GM19372 (cell line): Measurements from ENCODE around the gene RFX4.
"Not testable (repeated sequence)": the region's sequence is repeated elsewhere in the genome, so short reads cannot be mapped to it uniquely, and the experiment has no call there.

Experiments used
- ATAC-seq: cut with Tn5 transposase; IDR thresholded peaks from one replicate; pipeline ENCODE4 v1.9.1; 2021; ENCODE audit warnings: mild to moderate bottlenecking, low read depth, moderate library complexity; ENCODE audit not compliant: unreplicated experiment

The RFX4 gene

GRCh38 chr12:106588771-106589170, 6.0 kb downstream of the RFX4 start:
- no peak for ATAC-seq

GRCh38 chr12:106590601-106591000, 7.8 kb downstream of the RFX4 start:
- no peak for ATAC-seq

DNA sequence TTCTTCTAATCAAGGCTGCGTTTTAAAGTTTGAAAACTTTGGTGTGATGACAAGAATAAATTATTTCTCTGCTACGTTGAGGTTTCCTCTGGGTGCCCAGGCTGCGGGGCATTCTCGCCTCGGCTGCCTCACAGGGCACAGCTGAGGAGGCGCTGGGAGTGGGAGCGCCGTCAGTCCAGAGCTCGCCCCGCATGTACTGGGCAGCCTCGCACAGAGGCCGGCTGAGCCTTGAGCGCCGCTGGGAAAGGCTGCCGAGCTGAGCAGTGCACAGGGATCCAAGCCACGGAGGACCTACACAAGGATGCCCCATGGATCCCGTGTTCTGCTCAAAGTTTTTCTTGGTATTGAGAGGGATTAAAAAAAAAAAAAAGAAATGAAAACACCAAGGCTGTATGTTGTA, 11.6 kb downstream of the RFX4 start:
- ATAC-seq, result no peak

DNA sequence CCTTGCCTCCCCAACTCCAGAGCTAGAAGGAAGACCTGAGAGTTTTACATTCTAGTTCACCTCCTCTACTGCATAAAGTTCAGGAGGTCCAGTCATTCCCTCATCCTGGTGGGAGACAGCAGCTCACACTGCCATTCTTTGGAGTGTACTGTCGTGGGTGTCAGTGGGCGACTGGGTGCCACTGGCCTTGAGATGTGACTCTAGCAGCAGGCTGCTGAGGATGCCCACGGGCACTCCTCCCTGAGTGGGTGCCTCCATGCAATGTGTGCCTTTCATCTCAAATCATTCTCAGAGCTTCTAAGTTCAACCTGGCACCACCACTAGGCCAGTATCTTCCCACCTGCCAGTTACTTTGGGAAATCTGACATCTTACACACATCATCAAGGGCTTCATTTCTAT, 12.5 kb downstream of the RFX4 start:
- ATAC-seq, result no peak

DNA sequence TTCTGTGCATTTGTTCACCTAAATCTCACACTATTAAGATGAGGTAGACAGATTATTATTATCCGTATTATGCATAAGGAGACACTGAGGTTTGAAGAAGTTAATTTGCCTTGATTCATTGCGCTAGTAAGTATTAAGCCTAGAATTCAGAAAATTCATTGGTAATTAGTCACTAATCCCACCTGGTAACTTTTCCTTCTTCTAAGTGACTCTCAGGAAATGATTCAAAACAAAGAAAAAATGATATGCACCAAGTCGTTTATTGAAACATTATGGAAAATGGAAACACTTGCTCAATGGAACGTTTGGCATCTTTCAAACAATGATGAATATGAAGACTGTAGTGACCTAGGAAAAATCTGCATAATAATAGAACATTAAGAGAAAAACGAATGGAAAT, 15.2 kb downstream of the RFX4 start:
- no peak for ATAC-seq

DNA sequence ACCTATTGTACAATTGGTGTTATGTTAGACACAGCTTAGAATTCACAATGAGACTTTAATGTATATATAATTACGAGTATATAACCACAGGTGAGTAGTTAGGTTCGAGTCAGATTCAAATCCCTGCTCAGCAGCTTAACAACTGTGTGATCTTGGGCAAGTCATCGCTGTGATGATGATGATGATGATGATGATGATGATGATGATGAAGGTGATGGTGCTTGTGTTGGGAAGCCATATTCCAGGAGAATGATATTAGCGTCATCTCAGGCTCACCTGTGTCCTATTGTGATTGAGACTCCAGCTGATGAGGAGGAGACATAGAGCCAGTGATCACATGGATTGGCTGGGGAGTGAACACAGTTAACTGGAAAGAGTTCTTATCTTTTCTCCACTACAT, 16.5 kb downstream of the RFX4 start:
- ATAC-seq, result no peak

GRCh38 chr12:106600503-106600902, 17.7 kb downstream of the RFX4 start:
- no peak for ATAC-seq

DNA sequence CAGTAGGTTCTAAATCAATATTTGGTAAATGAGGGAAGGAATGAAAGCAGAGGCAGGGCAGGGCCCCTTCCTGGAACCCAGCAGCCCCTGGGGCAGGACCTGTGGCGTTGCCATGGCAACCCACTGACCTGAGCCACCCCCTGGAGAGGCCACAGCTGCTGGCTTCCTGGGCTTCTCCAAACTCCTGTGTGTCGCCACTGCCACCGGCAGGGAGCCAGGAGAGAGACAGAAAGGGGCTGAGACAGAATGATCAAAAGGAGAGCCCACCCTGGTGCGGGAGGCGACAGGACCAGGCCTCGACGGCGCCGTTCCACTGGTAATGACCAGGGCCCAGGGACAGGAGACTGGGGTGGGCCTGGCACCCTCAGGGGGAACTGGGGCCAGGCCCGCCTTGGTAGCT, 18.2 kb downstream of the RFX4 start:
- ATAC-seq, result no peak

DNA sequence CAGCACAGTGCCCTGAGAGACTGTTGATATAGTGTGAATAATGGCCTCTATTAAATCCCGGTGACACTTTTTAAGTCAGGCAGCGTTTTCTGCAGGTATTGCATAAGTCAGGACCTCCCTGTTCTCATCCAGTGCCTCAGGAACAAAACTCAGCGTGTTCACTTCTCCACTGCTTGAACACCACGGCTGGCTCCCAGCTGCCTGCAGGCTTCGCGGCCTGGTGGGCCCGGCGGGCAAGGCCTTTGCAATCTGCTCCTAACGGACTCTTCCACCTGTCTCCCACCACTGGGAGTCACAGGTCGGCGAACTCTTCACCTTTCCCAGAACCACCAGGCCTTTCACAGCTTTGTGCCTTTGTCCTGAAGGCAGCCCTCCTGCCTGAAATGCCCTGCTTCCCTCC, 18.7 kb downstream of the RFX4 start:
- ATAC-seq, result no peak

GRCh38 chr12:106602076-106602475, 19.3 kb downstream of the RFX4 start:
- no peak for ATAC-seq

GRCh38 chr12:106605254-106605653, 22.4 kb downstream of the RFX4 start:
- no peak for ATAC-seq

DNA sequence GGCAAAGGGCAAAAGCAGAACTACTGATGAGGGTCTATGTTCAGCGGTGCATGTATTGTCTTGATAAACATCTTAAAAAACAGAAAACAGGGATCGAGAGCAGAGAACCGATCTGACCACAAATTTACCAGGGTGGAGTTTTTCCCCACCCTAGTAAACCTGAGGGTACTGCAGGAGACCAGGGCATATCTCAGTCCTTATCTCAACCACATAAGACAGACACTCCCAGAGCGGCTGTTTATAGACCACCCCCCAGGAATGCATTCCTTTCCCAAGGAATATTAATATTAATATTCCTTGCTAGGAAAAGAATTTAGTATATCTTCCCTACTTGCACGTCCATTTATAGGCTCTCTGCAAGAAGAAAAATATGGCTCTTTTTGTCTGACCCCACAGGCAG, 37.8 kb downstream of the RFX4 start:
- not testable (repeated sequence) for ATAC-seq

GRCh38 chr12:106625976-106626375, 43.2 kb downstream of the RFX4 start:
- ATAC-seq, result no peak

DNA sequence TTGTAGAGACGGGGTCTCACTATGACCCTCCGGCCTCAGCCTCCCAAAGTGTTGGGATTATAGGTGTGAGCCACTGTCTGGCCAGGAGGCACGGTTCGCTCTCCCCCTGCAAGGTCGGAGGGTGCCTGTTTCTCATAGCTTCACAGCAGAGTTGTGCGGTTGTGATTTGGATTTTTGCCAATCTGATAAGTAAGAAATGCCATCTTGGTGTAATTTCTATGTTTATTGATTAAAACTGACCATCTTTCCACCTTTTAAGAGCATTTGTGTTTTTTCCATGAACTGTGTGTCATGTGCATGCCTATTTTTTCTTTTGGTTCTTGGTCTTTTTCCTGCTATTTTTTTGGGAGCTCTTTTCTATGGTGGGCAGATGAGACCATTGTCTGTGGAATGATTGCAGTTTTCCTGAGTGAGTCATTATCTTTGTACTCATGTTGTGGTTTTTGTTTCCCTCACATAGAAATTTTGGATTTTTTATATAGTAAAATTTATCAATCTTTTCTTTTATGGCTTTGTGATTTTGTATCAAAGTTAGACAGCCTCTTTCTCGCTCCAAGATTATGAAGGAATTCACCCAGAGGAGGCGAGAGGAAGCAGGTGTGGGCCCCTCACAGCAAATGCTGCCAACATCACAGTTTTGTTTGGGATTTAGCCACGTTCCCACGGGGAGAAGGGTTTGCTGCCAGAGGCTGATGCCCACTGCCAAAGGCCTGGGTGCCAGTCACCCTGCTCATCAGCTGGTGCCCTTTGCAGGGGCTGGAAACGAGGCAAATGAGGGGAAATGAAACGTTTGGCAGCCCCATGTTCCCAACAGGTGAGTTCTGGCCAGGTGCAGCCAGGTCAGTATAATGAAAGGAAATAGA, 47.2 kb downstream of the RFX4 start:
- ATAC-seq, result no peak

DNA sequence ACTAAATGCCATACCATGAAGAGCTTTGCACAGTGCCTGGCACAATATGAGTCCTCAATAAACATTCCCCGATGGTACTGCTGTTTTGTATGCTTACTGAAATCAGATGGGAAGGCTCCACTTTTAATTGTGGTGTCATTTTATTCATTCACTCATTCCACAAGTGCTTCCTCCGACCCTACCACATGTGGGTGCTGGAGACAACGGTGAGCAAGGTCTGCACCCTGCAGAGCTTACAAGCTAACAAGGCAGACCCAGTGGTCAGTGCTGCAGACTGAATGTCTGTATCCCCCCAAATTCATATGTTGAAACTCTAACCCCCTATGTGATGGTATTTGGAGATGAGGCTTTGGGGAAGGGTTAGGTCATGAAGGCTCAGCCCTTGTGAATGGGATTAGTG, 48.3 kb downstream of the RFX4 start:
- no peak for ATAC-seq

DNA sequence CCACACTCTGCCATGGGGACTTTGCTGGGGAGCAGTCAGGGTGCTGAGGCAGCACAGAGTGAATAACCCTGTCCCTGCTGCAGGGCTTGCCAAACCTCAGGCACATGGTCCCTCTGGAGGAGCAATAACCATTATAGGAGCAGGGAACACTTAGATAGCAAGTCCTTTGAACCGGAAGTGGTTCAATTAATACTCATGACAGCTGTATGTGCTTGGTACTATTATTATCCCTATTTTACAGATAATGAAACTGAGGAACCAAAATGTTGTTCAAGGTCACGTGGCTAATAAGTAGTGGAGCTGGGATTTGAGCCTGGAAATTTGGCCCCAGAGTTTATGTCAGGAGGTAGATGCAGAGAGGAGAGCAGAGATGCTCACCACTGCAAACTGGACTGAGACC, 49.0 kb downstream of the RFX4 start:
- ATAC-seq, result no peak

DNA sequence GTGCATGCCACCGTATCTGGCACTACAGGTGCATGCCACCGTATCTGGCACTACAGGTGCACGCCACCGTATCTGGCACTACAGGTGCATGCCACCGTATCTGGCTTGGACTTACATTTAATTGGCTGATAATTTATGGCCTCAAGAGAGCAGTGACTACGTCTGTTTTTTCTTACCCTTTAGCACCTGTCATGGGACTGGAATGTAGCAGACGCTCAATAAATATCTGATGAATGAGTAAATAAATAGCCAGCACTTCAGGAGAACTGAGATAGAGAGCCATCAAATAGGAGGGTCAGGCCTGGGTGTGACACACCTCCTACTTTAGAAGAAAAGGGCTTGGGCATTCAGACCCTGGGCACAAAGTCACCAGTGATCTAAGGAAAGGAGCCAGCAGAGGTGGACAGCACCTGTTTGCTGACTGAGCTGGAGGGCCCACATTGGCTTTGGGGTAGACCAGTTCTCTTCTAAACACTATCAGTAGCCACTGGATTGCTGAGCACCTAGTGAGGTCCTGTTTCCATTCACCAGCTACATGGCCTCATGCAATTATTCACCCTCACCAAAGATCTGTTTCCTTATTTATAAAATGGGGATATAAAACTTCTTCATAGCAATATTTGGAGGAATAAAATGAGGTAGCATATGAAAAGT, 50.1 kb downstream of the RFX4 start:
- no peak for ATAC-seq

GRCh38 chr12:106633451-106633823, 50.6 kb downstream of the RFX4 start:
- ATAC-seq, result no peak

DNA sequence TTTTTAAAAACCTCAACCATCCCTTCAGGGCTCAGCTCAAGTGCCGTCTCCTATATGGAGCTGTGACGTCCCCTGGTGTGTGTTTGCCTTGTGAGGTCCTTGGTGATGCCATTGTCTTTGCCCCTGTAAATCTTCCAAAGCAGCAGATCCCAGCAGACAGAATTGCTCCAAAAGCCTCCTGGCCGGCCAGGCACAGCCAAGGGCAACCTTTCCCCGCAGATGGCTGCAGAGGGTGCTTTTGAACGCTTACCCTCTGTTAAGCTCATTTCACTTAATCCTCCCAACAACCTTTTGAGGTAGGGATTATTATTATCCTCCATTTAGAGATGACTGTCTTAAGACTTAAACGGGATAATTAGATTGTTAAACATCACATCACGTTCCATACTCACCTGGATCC, 51.4 kb downstream of the RFX4 start:
- no peak for ATAC-seq

- no peak for ATAC-seq
Observed at GRCh38 chr12:106643000-106643399, 60.2 kb downstream of the RFX4 start.

DNA sequence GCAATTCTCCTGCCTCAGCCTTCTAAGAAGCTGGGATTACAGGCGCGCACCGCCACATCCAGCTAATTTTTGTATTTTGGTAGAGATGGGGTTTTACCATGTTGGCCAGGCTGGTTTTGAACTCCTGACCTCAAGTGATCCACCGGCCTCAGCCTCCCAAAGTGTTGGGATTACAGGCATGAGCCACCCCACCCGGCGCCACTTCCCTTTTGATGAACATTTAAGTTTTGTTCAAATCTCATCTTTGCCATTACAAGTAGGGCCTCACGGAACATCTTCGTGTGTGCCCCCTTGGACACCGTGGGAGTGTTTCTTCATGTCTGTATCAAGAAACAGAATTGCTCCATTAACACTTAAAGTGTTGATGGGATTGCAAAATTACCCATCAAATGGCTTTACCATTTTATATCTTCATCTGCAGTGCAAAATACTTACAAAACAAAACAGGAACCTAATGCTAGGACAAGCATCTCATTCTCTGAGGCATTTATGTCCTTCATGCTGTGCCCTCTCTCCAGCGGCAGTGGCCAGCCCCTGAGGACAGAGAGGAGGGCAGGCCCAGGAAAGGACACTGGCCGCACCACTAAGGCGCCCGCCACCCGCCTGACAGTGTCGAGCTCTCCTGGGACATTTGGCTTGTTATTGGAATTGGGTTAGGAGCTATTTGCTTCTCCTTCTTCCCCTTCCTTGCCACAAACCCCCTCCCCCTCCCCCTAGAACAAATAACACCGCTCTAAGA, 61.7 kb downstream of the RFX4 start:
- no peak for ATAC-seq

DNA sequence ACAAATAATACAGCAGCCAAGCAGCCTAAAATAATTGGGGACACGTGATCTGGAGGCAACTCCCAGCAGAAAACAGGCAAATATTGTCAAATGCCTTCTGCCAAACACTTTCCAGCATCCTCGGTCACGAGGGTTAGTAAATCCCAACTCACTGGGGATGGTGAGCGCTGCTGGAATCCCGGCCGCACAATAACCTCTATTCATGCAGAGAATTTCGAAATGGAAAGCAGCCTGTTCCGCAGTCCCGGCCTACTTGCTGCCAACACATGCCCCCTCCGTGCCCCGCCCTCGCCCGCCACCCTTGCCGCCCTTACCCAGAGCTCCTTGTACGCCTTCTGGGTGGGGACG, 62.2 kb downstream of the RFX4 start:
- ATAC-seq, result no peak
